Panc1 (cell line): ENCODE data around the gene ZBP1. TPM values are rescaled to one million over a fixed set of nuclear protein-coding genes. Genes with fewer than 3 reads are reported as not detected.

Source experiments
- ATAC-seq: fragments of 200-7000 bp; cut with Tn5 transposase; 2 replicates; pipeline ENCODE4 v1.9.1; 2020; ENCODE audit warnings: mild to moderate bottlenecking, moderate library complexity
- BruUV-seq: library from RNA; stranded (reverse); fragments of 400-500 nt; replicated peaks from 2 replicates; lab custom pipeline; 2021; lab: Mats Ljungman, UMichigan
- CTCF ChIA-PET: fragments of 300-600 bp; sonication (Branson Sonifier 250); formaldehyde crosslinking; loops from one replicate; lab custom pipeline; 2022; ENCODE audit warnings: antibody characterized with exemption; lab: Charles Lee
- POLR2A ChIA-PET: fragments of 300-600 bp; sonication (Branson Sonifier 250); formaldehyde crosslinking; loops from one replicate; lab custom pipeline; 2022; ENCODE audit warnings: antibody characterized with exemption; lab: Charles Lee
- DNase-seq: peaks from one replicate; pipeline ENCODE4 v3.0.0-alpha.2; 2010; ENCODE audit warnings: low read depth, low spot score
- H3K27ac ChIP-seq: 2 replicates; pipeline ENCODE4 v1.5.1; 2011; ENCODE audit warnings: mild to moderate bottlenecking, low read length, inconsistent platforms
- H3K27me3 ChIP-seq: fragments of 200-500 bp; sonication (Bioruptor generic); 2 replicates; pipeline ENCODE4 v1.6.0; 2014; ENCODE audit warnings: low read length, inconsistent platforms; ENCODE audit not compliant: control insufficient read depth, insufficient read depth
- H3K36me3 ChIP-seq: fragments of 200-500 bp; sonication (Bioruptor generic); 2 replicates; pipeline ENCODE4 v1.5.1; 2014; ENCODE audit warnings: inconsistent platforms, mild to moderate bottlenecking, low read length, moderate library complexity; ENCODE audit not compliant: control insufficient read depth, insufficient read depth
- H3K4me1 ChIP-seq: 2 replicates; pipeline ENCODE4 v1.5.1; 2011; ENCODE audit warnings: inconsistent platforms, mild to moderate bottlenecking, low read length, moderate library complexity; ENCODE audit not compliant: control insufficient read depth, insufficient read depth
- H3K4me3 ChIP-seq, 2 experiments: 2 replicates each; pipeline ENCODE4 v1.5.1; 2011 to 2012; ENCODE audit warnings: low read depth in 2 of 2, low read length in 2 of 2, mild to moderate bottlenecking in 2 of 2, inconsistent platforms in 1 of 2, moderate library complexity in 1 of 2
- H3K9me3 ChIP-seq: fragments of 200-500 bp; sonication (Bioruptor generic); 2 replicates; pipeline ENCODE4 v1.5.1; 2014; ENCODE audit warnings: low read depth, mild to moderate bottlenecking, inconsistent platforms, low read length, moderate library complexity; ENCODE audit not compliant: control insufficient read depth, insufficient read depth
- POLR2AphosphoS5 ChIP-seq: IDR thresholded peaks from 2 replicates; pipeline ENCODE4 v1.6.1; 2012; ENCODE audit warnings: mild to moderate bottlenecking, low read depth, low read length, moderate library complexity
- SIN3A ChIP-seq: IDR thresholded peaks from 2 replicates; pipeline ENCODE4 v1.6.1; 2012; ENCODE audit warnings: low read depth, mild to moderate bottlenecking, low read length, moderate library complexity, borderline replicate concordance; ENCODE audit not compliant: insufficient read depth
- TCF7L2 ChIP-seq: IDR thresholded peaks from 2 replicates; pipeline ENCODE4 v1.6.1; 2011; ENCODE audit warnings: mild to moderate bottlenecking, low read depth, low read length, inconsistent platforms
- in situ Hi-C: cut with HindIII; loops from 2 replicates; pipeline ENCODE4 v1.10.0; 2016; ENCODE audit warnings: low sequenced_read_pairs, low pct_unique_long_range_greater_than_20kb
- intact Hi-C: fragments of 100-400 bp; cut with micrococcal nuclease; formaldehyde crosslinking; loops from one replicate; pipeline ENCODE4 v1.10.0; 2022; ENCODE audit not compliant: unreplicated experiment
- total RNA-seq: library from RNA; stranded (reverse); gene quantifications from one replicate; pipeline ENCODE4 v1.2.1, GENCODE V29; 2021; ENCODE audit not compliant: unreplicated experiment
- TF ChIP-seq, protein P1 (sequence below), 2 experiments: IDR thresholded peaks; 2 replicates each; pipeline ENCODE4 v1.6.1; 2011 to 2012; ENCODE audit warnings: low read depth in 2 of 2, control low read depth in 1 of 2, low read length in 1 of 2, mild to moderate bottlenecking in 1 of 2, moderate library complexity in 1 of 2; ENCODE audit not compliant: insufficient read depth in 1 of 2
- TF ChIP-seq, protein P2 (sequence below): fragments of 450-650 bp; IDR thresholded peaks from 2 replicates; pipeline ENCODE4 v1.5.1; 2017; ENCODE audit warnings: mild to moderate bottlenecking

Gene ZBP1
- total RNA-seq, 1 experiment from 2014 or later, result not detected

DNA sequence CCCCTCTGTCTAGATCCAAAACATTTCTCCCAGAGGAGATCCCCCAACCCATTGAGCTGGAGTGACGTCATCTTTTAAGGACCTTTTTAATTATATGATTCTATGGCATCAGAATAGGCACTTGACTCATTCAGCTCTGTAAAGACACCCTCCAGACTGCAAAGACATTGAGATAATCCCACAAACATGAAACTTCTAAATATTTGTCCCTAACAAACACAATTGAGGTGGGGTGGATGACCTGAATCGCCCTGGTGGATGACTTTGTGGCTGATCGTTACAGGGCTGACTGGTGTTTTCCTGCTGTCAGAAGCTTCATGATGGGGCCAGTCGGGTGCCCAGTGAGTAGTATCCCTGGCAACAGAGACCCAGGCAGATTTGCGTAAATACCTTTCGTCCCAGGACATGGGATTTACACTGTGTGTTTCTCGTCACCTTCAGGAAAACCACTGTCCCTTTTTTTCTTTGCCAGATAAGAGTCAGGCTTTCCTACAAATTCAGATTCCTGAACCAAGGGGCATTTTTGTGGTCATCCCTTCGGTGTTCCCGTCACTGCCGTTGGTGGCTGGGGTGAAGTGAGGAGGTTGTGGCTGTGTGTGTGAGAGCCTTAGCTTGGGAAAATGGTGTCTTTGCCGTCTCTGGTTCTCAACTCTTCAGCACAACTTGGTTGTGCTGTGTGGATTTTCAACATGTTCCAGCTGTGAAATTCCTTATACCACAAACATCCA, 64.6 kb downstream of the ZBP1 start:
- TF ChIP-seq, protein P1, sequence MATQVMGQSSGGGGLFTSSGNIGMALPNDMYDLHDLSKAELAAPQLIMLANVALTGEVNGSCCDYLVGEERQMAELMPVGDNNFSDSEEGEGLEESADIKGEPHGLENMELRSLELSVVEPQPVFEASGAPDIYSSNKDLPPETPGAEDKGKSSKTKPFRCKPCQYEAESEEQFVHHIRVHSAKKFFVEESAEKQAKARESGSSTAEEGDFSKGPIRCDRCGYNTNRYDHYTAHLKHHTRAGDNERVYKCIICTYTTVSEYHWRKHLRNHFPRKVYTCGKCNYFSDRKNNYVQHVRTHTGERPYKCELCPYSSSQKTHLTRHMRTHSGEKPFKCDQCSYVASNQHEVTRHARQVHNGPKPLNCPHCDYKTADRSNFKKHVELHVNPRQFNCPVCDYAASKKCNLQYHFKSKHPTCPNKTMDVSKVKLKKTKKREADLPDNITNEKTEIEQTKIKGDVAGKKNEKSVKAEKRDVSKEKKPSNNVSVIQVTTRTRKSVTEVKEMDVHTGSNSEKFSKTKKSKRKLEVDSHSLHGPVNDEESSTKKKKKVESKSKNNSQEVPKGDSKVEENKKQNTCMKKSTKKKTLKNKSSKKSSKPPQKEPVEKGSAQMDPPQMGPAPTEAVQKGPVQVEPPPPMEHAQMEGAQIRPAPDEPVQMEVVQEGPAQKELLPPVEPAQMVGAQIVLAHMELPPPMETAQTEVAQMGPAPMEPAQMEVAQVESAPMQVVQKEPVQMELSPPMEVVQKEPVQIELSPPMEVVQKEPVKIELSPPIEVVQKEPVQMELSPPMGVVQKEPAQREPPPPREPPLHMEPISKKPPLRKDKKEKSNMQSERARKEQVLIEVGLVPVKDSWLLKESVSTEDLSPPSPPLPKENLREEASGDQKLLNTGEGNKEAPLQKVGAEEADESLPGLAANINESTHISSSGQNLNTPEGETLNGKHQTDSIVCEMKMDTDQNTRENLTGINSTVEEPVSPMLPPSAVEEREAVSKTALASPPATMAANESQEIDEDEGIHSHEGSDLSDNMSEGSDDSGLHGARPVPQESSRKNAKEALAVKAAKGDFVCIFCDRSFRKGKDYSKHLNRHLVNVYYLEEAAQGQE (IDR thresholded peaks at IDR 0.05; ENCODE audit: insufficient read depth in 1 of 2, low read depth in 2 of 2, low read length in 1 of 2), result no peak
- TF ChIP-seq SIN3A (no peak), TCF7L2 (no peak), POLR2AphosphoS5 (no peak)
- TF ChIP-seq, protein P2, sequence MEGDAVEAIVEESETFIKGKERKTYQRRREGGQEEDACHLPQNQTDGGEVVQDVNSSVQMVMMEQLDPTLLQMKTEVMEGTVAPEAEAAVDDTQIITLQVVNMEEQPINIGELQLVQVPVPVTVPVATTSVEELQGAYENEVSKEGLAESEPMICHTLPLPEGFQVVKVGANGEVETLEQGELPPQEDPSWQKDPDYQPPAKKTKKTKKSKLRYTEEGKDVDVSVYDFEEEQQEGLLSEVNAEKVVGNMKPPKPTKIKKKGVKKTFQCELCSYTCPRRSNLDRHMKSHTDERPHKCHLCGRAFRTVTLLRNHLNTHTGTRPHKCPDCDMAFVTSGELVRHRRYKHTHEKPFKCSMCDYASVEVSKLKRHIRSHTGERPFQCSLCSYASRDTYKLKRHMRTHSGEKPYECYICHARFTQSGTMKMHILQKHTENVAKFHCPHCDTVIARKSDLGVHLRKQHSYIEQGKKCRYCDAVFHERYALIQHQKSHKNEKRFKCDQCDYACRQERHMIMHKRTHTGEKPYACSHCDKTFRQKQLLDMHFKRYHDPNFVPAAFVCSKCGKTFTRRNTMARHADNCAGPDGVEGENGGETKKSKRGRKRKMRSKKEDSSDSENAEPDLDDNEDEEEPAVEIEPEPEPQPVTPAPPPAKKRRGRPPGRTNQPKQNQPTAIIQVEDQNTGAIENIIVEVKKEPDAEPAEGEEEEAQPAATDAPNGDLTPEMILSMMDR, result no peak
- Histone ChIP-seq H3K4me3 (no peak overlapping the region), H3K9me3 (no peaks in the 10 kb centered on the region), H3K27me3 (peaks cover 17% of the 10 kb centered on the region), H3K27ac (no peak overlapping the region), H3K36me3 (no peaks in the 10 kb centered on the region), H3K4me1 (no peaks in the 10 kb centered on the region)
- in situ Hi-C loops (no loop called here), intact Hi-C loops (no loop called here)
- ChIA-PET POLR2A (no interaction called here), CTCF (no interaction called here)
- BruUV-seq, result no TSS peak
- ATAC-seq, result no peak
- no peak for DNase-seq

Other genes with a start within 250 kb of the ZBP1 start
- 39.9 TPM for gene RBM38, start 229.0 kb downstream of the ZBP1 start, total RNA-seq
- gene CTCFL, start 95.3 kb downstream of the ZBP1 start, total RNA-seq, result 0.05 TPM
- 0.21 TPM for gene PCK1, start 59.3 kb downstream of the ZBP1 start, total RNA-seq
- 89.8 TPM for gene PMEPA1, start 89.6 kb upstream of the ZBP1 start, total RNA-seq